ENCODE data around the gene ITGB7. TPM values are rescaled to one million over a fixed set of nuclear protein-coding genes. Genes with fewer than 3 reads are reported as not detected.
"Not testable (repeated sequence)": the region's sequence is repeated elsewhere in the genome, so short reads cannot be mapped to it uniquely, and the experiment has no call there.

The ITGB7 gene
- total RNA-seq, 4 donors from 2014 or later, result 0.40 to 5.8 (median 2.6) TPM

- Histone ChIP-seq H3K4me1 (peaks cover 0 to 38% (median 3%) of the 10 kb centered on the region in 3 donors), H3K4me3 (no peak overlapping the region), H3K36me3 (peaks cover 0 to 59% of the 10 kb centered on the region in 2 donors), H3K27ac (peak overlapping the region in 1 of 4 donors; percentile 59), H3K9me3 (no peaks in the 10 kb centered on the region), H3K27me3 (no peaks in the 10 kb centered on the region)
- TF ChIP-seq CTCF (IDR thresholded peaks at IDR 0.05) (no peak), POLR2A (IDR thresholded peaks at IDR 0.05) (no peak), POLR2AphosphoS5 (IDR thresholded peaks at IDR 0.05) (no peak), EP300 (IDR thresholded peaks at IDR 0.05) (no peak)
- ATAC-seq, result no peak
- 76% methylated on average over 3 of the region's 14 CpGs; no CpG with 5 or more reads in 1 of the 2 donors for WGBS, 2 donors (ENCODE audit: low coverage in 1 of 2)
These were observed 36.0 kb downstream of the ITGB7 start for GRCh38 chr12:53170876-53171724.

- no peak for TF ChIP-seq EP300 (IDR thresholded peaks at IDR 0.05)
- TF ChIP-seq CTCF (IDR thresholded peaks at IDR 0.05), result no peak
- TF ChIP-seq POLR2A (IDR thresholded peaks at IDR 0.05), result no peak
- no peak for TF ChIP-seq POLR2AphosphoS5 (IDR thresholded peaks at IDR 0.05)
- peaks cover 0 to 68% of the 10 kb centered on the region in 2 donors for H3K36me3 ChIP-seq
- 83 to 97% methylated on average over 1 to 7 of the region's 8 CpGs for WGBS, 2 donors (ENCODE audit: low coverage in 1 of 2)
- no peaks in the 10 kb centered on the region for H3K9me3 ChIP-seq
- H3K4me1 ChIP-seq, result peaks cover 0 to 34% (median 3%) of the 10 kb centered on the region in 3 donors
- ATAC-seq, result no peak
- no peaks in the 10 kb centered on the region for H3K27me3 ChIP-seq
- H3K27ac ChIP-seq, result no peak overlapping the region
- no peak overlapping the region for H3K4me3 ChIP-seq
These were observed 36.8 kb downstream of the ITGB7 start for GRCh38 chr12:53170215-53170614.

GRCh38 chr12:53169644-53170043, 37.4 kb downstream of the ITGB7 start:
- no peak overlapping the region for H3K4me3 ChIP-seq
- H3K9me3 ChIP-seq, result no peaks in the 10 kb centered on the region
- no peak for ATAC-seq
- H3K36me3 ChIP-seq, result peaks cover 0 to 73% of the 10 kb centered on the region in 2 donors
- H3K4me1 ChIP-seq, result peaks cover 0 to 28% (median 3%) of the 10 kb centered on the region in 3 donors
- H3K27ac ChIP-seq, result no peak overlapping the region
- H3K27me3 ChIP-seq, result no peaks in the 10 kb centered on the region
- WGBS, 2 donors (ENCODE audit: low coverage in 1 of 2), result 90 to 94% methylated on average over 2 to 4 of the region's 7 CpGs
- TF ChIP-seq CTCF (IDR thresholded peaks at IDR 0.05) (no peak), POLR2AphosphoS5 (IDR thresholded peaks at IDR 0.05) (no peak), EP300 (IDR thresholded peaks at IDR 0.05) (no peak), POLR2A (IDR thresholded peaks at IDR 0.05) (no peak)

GRCh38 chr12:53166837-53167236, 40.2 kb downstream of the ITGB7 start:
- H3K27ac ChIP-seq, result no peak overlapping the region
- TF ChIP-seq CTCF (IDR thresholded peaks at IDR 0.05) (no peak), EP300 (IDR thresholded peaks at IDR 0.05) (no peak), POLR2A (IDR thresholded peaks at IDR 0.05) (no peak), POLR2AphosphoS5 (IDR thresholded peaks at IDR 0.05) (no peak)
- no peak overlapping the region for H3K4me3 ChIP-seq
- H3K9me3 ChIP-seq, result no peaks in the 10 kb centered on the region
- no peak for ATAC-seq
- H3K36me3 ChIP-seq, result peaks cover 0 to 60% of the 10 kb centered on the region in 2 donors
- peaks cover 0 to 9% (median 2%) of the 10 kb centered on the region in 3 donors for H3K4me1 ChIP-seq
- H3K27me3 ChIP-seq, result no peaks in the 10 kb centered on the region

- Histone ChIP-seq H3K4me1 (peaks cover 0 to 21% (median 5%) of the 10 kb centered on the region in 3 donors), H3K36me3 (peaks cover 0 to 52% of the 10 kb centered on the region in 2 donors)
- not testable (repeated sequence) for H3K27ac ChIP-seq, H3K9me3 ChIP-seq, H3K27me3 ChIP-seq, H3K4me3 ChIP-seq, ATAC-seq
- whole genome bisulfite sequencing, 2 donors (ENCODE audit: low coverage in 1 of 2), result 71 to 100% methylated on average over 1 of the region's 2 CpGs
These were observed 44.0 kb downstream of the ITGB7 start for GRCh38 chr12:53163008-53163407.
